CD4-positive, alpha-beta T cell treated with Interleukin-4 for 1 hour (primary cell): ENCODE results near the gene EEF1AKMT2.

Experiments used
- DNase-seq, 2 donors: peaks; one replicate each; pipeline ENCODE4 v3.0.0-alpha.2; 2020 to 2022

The EEF1AKMT2 gene

GRCh38 chr10:124717911-124718741, 73.6 kb downstream of the EEF1AKMT2 start:
- DNase-seq: peak; percentile 81 to 89

- no peak for DNase-seq
Measured at GRCh38 chr10:124717041-124717757, 74.5 kb downstream of the EEF1AKMT2 start.

- DNase-seq: no peak
Measured at GRCh38 chr10:124716369-124716768, 75.3 kb downstream of the EEF1AKMT2 start.

- peak in 1 of 2 donors; percentile 26 for DNase-seq
Measured at GRCh38 chr10:124715439-124715838, 76.2 kb downstream of the EEF1AKMT2 start.

- no peak for DNase-seq
Measured at GRCh38 chr10:124713679-124714255, 77.9 kb downstream of the EEF1AKMT2 start.

- no peak for DNase-seq
Measured at GRCh38 chr10:124712704-124713407, 78.8 kb downstream of the EEF1AKMT2 start.

- DNase-seq: no peak
Measured at GRCh38 chr10:124711145-124711544, 80.5 kb downstream of the EEF1AKMT2 start.

- no peak for DNase-seq
Measured at GRCh38 chr10:124710266-124710881, 81.3 kb downstream of the EEF1AKMT2 start.

GRCh38 chr10:124709861-124710260, 81.8 kb downstream of the EEF1AKMT2 start:
- no peak for DNase-seq

- no peak for DNase-seq
Measured at GRCh38 chr10:124708922-124709520, 82.7 kb downstream of the EEF1AKMT2 start.

- DNase-seq: no peak
Measured at GRCh38 chr10:124708246-124708779, 83.4 kb downstream of the EEF1AKMT2 start.
